H1 (cell line): ENCODE results near the gene CAMK1G. TPM values are rescaled to one million over a fixed set of nuclear protein-coding genes. Genes with fewer than 3 reads are reported as not detected.

ENCODE experiments used
- CEBPB ChIP-seq: IDR thresholded peaks from 2 replicates; pipeline ENCODE4 v1.6.1; 2012; ENCODE audit warnings: low read depth, low read length
- EZH2 ChIP-seq: fragments of 200-600 bp; sonication (generic); IDR thresholded peaks from 2 replicates; pipeline ENCODE4 v1.7.1; 2012; ENCODE audit warnings: low read depth, mild to moderate bottlenecking, moderate library complexity, low read length, inconsistent platforms; ENCODE audit not compliant: severe bottlenecking
- polyA plus RNA-seq, 7 experiments: library from polyadenylated mRNA; depleted of rRNA in 3 of 7; stranded (reverse) in 5 of 7; unstranded in 2 of 7; fragments of >200 nt in 5 of 7; fragments of 200-250 nt in 2 of 7; gene quantifications; 1 replicate in 5 of 7; 2 replicates in 1 of 7; 4 replicates in 1 of 7; pipeline versions ENCODE4 v1.2.1 to v1.2.3, GENCODE V29; 2011 to 2013; ENCODE audit warnings: missing spikeins in 2 of 7, mixed read lengths in 2 of 7
- total RNA-seq: library from RNA; stranded (reverse); fragmentation: NEBNext Ultra II Directional; extraction: Animal tissue kit (Norgen Biotek cat#: 25700); gene quantifications from 2 replicates; pipeline ENCODE4 v1.2.1, GENCODE V29; 2021
- TF ChIP-seq, protein P1 (sequence below): fragments of 300-600 bp; sonication (generic); IDR thresholded peaks from 2 replicates; pipeline ENCODE4 v1.7.1; 2012; ENCODE audit warnings: low read length, moderate library complexity, mild to moderate bottlenecking, inconsistent platforms; ENCODE audit not compliant: insufficient replicate concordance
- TF ChIP-seq, protein P2 (sequence below): IDR thresholded peaks from 2 replicates; pipeline ENCODE4 v1.6.1; 2012; ENCODE audit warnings: inconsistent platforms

The CAMK1G gene
- total and polyA plus RNA-seq, 2 of the 8 experiments (the other 6 are each of a cell fraction or from before 2014, with no cell fraction given) = 1.00 to 1.0 TPM

DNA sequence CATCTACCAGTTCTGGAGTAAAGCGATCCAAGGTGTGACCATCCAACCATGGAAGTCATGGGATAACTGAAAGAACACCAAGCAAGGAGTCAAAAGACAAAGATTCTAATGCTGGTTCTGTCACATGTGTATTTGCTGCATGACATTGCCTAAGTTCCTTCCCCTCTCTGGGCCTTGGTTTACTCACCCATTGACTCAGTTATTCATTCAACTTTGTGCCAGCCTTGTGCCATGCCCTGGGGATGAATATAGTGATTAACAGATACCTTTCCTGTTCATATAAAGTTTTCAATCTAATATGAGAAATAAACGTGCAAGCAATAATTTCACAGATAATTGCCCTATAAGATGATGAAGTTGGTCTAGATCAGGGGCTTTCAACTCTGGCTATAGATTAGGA is 33.0 kb upstream of the CAMK1G start (continued):
- TF ChIP-seq, protein P1, sequence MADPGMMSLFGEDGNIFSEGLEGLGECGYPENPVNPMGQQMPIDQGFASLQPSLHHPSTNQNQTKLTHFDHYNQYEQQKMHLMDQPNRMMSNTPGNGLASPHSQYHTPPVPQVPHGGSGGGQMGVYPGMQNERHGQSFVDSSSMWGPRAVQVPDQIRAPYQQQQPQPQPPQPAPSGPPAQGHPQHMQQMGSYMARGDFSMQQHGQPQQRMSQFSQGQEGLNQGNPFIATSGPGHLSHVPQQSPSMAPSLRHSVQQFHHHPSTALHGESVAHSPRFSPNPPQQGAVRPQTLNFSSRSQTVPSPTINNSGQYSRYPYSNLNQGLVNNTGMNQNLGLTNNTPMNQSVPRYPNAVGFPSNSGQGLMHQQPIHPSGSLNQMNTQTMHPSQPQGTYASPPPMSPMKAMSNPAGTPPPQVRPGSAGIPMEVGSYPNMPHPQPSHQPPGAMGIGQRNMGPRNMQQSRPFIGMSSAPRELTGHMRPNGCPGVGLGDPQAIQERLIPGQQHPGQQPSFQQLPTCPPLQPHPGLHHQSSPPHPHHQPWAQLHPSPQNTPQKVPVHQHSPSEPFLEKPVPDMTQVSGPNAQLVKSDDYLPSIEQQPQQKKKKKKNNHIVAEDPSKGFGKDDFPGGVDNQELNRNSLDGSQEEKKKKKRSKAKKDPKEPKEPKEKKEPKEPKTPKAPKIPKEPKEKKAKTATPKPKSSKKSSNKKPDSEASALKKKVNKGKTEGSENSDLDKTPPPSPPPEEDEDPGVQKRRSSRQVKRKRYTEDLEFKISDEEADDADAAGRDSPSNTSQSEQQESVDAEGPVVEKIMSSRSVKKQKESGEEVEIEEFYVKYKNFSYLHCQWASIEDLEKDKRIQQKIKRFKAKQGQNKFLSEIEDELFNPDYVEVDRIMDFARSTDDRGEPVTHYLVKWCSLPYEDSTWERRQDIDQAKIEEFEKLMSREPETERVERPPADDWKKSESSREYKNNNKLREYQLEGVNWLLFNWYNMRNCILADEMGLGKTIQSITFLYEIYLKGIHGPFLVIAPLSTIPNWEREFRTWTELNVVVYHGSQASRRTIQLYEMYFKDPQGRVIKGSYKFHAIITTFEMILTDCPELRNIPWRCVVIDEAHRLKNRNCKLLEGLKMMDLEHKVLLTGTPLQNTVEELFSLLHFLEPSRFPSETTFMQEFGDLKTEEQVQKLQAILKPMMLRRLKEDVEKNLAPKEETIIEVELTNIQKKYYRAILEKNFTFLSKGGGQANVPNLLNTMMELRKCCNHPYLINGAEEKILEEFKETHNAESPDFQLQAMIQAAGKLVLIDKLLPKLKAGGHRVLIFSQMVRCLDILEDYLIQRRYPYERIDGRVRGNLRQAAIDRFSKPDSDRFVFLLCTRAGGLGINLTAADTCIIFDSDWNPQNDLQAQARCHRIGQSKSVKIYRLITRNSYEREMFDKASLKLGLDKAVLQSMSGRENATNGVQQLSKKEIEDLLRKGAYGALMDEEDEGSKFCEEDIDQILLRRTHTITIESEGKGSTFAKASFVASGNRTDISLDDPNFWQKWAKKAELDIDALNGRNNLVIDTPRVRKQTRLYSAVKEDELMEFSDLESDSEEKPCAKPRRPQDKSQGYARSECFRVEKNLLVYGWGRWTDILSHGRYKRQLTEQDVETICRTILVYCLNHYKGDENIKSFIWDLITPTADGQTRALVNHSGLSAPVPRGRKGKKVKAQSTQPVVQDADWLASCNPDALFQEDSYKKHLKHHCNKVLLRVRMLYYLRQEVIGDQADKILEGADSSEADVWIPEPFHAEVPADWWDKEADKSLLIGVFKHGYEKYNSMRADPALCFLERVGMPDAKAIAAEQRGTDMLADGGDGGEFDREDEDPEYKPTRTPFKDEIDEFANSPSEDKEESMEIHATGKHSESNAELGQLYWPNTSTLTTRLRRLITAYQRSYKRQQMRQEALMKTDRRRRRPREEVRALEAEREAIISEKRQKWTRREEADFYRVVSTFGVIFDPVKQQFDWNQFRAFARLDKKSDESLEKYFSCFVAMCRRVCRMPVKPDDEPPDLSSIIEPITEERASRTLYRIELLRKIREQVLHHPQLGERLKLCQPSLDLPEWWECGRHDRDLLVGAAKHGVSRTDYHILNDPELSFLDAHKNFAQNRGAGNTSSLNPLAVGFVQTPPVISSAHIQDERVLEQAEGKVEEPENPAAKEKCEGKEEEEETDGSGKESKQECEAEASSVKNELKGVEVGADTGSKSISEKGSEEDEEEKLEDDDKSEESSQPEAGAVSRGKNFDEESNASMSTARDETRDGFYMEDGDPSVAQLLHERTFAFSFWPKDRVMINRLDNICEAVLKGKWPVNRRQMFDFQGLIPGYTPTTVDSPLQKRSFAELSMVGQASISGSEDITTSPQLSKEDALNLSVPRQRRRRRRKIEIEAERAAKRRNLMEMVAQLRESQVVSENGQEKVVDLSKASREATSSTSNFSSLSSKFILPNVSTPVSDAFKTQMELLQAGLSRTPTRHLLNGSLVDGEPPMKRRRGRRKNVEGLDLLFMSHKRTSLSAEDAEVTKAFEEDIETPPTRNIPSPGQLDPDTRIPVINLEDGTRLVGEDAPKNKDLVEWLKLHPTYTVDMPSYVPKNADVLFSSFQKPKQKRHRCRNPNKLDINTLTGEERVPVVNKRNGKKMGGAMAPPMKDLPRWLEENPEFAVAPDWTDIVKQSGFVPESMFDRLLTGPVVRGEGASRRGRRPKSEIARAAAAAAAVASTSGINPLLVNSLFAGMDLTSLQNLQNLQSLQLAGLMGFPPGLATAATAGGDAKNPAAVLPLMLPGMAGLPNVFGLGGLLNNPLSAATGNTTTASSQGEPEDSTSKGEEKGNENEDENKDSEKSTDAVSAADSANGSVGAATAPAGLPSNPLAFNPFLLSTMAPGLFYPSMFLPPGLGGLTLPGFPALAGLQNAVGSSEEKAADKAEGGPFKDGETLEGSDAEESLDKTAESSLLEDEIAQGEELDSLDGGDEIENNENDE = no peak
- TF ChIP-seq, protein P2, sequence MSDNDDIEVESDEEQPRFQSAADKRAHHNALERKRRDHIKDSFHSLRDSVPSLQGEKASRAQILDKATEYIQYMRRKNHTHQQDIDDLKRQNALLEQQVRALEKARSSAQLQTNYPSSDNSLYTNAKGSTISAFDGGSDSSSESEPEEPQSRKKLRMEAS = no peak
- no peak for TF ChIP-seq EZH2
- no peak for TF ChIP-seq CEBPB
